ENCODE results near the gene ITIH4. TPM values are rescaled to one million over a fixed set of nuclear protein-coding genes. Genes with fewer than 3 reads are reported as not detected.

ITIH4 gene
- total RNA-seq (3.3 TPM), polyA plus RNA-seq (5.0 TPM)

DNA sequence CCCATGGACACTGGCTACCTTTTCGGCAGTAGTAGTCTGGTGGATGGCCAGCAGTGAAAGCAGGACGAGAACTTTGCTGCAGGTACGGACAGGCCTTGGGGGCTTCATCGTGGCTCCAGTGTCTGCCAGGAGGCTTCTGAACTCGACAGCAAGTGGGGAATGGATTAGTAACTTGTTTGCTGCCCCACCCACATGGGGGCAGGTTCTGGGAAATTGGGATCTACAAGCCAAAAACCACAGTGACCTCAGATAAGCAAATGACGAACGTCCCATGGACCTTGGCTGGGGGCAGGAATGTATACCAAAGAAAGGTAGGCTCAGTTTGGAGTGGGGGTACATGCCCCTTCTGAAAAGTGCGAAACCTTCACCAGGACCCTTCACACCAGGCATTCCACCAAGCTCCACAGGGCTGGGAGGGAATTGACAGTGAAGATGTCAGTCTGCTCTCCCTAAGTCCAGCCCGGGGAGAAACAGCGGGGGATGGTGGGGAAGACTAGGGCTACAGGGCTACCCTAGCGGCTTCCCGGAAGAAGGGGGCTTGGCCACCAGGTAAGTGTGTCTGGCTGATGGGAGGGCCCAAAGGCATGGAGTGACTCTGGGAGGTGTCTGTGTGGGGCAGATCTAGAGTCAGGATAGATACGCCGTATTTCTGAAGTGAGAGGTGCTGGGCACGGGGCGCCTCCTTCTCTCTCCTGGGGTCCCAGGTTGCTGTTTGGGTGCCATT lies at the start of gene ITIH4:
Gene ITIH4, minus strand, starts transcription at position 138 of the 724 bp plus-strand sequence. Its CDS starts 30 bp downstream, at position 108.
- no peak for DNase-seq (ENCODE audit: extremely low spot score)
- 81% methylated on average over 16 of the region's 16 CpGs for WGBS
- Histone ChIP-seq H3K27ac (ENCODE audit: low read depth) (no peak within 1 kb of the TSS), H3K4me3 (ENCODE audit: low read depth, low read length) (no peak within 1 kb of the TSS), H3K4me1 (ENCODE audit: insufficient read depth) (no peaks in the 10 kb centered on the region), H3K36me3 (ENCODE audit: insufficient read depth) (no peaks in the 10 kb centered on the region)

DNA sequence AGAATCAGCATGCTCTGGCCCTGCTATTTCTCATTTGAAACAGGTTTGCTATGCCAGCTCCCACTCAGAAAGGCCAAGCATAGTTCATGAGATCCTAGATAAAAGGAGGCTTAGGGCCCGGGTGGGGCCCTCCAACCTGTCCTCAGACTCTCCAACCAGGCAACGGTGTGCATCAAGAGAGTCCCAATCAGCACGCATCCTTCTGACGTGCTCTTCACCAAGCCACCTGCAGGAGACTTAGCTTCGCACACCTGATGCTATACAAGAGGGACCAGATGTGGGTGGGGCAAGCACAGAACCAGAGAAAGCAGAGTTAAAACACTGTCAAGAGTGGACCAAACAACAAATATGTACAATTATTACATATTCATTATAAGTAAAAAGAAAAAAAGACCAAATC lies 49.6 kb upstream of the ITIH4 start:
- 92% methylated on average over 5 of the region's 5 CpGs for WGBS
- DNase-seq (ENCODE audit: extremely low spot score) = no peak
- Histone ChIP-seq H3K4me1 (ENCODE audit: insufficient read depth) (no peaks in the 10 kb centered on the region), H3K4me3 (ENCODE audit: low read depth, low read length) (no peak overlapping the region), H3K36me3 (ENCODE audit: insufficient read depth) (no peaks in the 10 kb centered on the region), H3K27ac (ENCODE audit: low read depth) (no peak overlapping the region)

DNA sequence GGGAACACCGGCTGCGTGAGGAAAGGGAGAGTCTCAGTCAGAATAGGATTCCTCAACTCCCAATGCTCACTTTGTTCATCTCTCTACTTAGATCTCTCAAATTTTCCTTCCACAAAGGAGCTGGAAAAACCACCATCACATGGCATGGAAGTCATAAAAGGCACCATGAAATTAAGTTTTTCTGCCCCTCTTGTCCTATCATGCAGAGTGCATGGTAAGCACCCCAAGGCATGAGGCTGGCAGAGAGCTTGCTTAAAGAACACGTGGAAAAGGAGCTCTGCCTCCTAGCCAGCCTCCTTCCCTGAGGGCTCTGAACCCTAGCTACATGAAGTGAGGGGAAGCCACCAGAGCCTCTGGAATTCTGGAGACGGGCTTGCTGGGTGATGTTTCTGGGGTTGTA lies 49.1 kb upstream of the ITIH4 start:
- WGBS = 91% methylated on average over 4 of the region's 4 CpGs

DNA sequence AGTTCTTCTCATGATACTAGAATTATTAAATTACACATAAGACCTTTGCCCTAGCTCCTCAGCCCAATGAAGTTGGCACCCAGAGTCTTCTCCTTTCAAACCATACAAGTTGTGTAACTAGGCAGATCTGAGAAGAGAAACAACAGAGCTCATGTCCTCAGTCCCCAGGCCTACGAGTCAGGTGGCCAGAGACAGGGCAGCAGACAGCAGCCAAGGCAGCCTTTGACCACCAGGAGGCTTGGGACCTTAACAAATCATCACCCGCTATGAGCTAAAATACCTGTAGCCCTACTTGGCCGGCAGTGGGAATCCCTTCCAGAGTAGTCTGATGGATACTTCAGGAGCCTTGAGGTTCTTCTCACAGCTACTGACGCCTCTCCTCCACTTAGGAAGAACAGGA lies 48.6 kb upstream of the ITIH4 start:
- no peak for DNase-seq (ENCODE audit: extremely low spot score)
- Histone ChIP-seq H3K36me3 (ENCODE audit: insufficient read depth) (no peaks in the 10 kb centered on the region), H3K4me3 (ENCODE audit: low read depth, low read length) (no peak overlapping the region), H3K27ac (ENCODE audit: low read depth) (no peak overlapping the region), H3K4me1 (ENCODE audit: insufficient read depth) (no peaks in the 10 kb centered on the region)
- 94% methylated on average over 4 of the region's 4 CpGs for WGBS

More for the DNA sequence above, 49.1 kb upstream of the ITIH4 start:
- no peaks in the 10 kb centered on the region for H3K36me3 ChIP-seq (ENCODE audit: insufficient read depth)
- no peak overlapping the region for H3K27ac ChIP-seq (ENCODE audit: low read depth)
- H3K4me1 ChIP-seq (ENCODE audit: insufficient read depth) = no peaks in the 10 kb centered on the region
- no peak overlapping the region for H3K4me3 ChIP-seq (ENCODE audit: low read depth, low read length)
- DNase-seq (ENCODE audit: extremely low spot score) = no peak

- H3K27ac ChIP-seq (ENCODE audit: low read depth) = no peak overlapping the region
- no peak overlapping the region for H3K4me3 ChIP-seq (ENCODE audit: low read depth, low read length)
- WGBS = 98% methylated on average over 3 of the region's 3 CpGs
- DNase-seq (ENCODE audit: extremely low spot score) = no peak
- H3K4me1 ChIP-seq (ENCODE audit: insufficient read depth) = no peaks in the 10 kb centered on the region
- no peaks in the 10 kb centered on the region for H3K36me3 ChIP-seq (ENCODE audit: insufficient read depth)
Observed at GRCh38 chr3:52877085-52877484, 46.6 kb upstream of the ITIH4 start.

DNA sequence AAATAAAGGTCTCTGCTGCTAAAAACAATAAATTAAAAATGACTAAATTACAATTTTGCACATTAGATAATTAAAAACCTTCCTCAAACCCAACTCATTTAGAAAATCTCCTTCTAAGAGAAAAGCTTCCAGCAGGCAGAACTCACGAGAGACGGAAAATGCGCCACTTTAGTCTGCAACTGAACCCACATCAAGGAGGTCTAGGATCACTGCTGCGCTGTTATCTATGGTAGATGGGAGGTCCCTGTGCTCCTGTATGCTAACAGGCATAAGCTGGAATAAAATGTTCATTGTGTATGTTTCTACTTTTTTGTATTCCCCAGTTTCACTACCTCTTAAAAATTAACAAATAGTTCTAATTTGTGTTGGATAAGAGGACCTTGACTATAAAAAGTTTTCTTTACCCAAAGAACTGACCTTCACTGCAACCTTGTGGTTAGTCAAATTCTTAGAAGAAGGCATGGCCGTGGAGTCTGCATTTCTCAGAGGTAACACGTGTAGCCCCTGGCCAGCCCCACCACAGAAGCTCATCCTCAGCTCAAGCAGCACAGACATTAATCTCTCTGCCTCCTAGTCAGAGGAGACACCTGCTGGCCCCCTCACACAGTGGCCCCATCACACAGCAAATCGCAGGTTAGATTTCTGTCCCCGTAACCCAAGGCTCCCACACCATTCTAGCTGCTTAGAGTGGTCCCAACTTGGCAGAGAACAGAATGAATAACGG lies 44.6 kb upstream of the ITIH4 start:
- no peaks in the 10 kb centered on the region for H3K4me1 ChIP-seq (ENCODE audit: insufficient read depth)
- WGBS = 88% methylated on average over 9 of the region's 9 CpGs
- H3K4me3 ChIP-seq (ENCODE audit: low read depth, low read length) = no peak overlapping the region
- H3K36me3 ChIP-seq (ENCODE audit: insufficient read depth) = no peaks in the 10 kb centered on the region
- no peak overlapping the region for H3K27ac ChIP-seq (ENCODE audit: low read depth)
- DNase-seq (ENCODE audit: extremely low spot score) = no peak

GRCh38 chr3:52874160-52874701 lies 43.8 kb upstream of the ITIH4 start:
- H3K36me3 ChIP-seq (ENCODE audit: insufficient read depth) = no peaks in the 10 kb centered on the region
- no peak overlapping the region for H3K4me3 ChIP-seq (ENCODE audit: low read depth, low read length)
- H3K4me1 ChIP-seq (ENCODE audit: insufficient read depth) = no peaks in the 10 kb centered on the region
- 77% methylated on average over 5 of the region's 5 CpGs for WGBS
- no peak for DNase-seq (ENCODE audit: extremely low spot score)
- H3K27ac ChIP-seq (ENCODE audit: low read depth) = no peak overlapping the region

- 76% methylated on average over 8 of the region's 8 CpGs for WGBS
- H3K36me3 ChIP-seq (ENCODE audit: insufficient read depth) = no peaks in the 10 kb centered on the region
- no peaks in the 10 kb centered on the region for H3K4me1 ChIP-seq (ENCODE audit: insufficient read depth)
- no peak for DNase-seq (ENCODE audit: extremely low spot score)
- H3K4me3 ChIP-seq (ENCODE audit: low read depth, low read length) = no peak overlapping the region
- H3K27ac ChIP-seq (ENCODE audit: low read depth) = no peak overlapping the region
Observed at GRCh38 chr3:52873433-52874159, 43.1 kb upstream of the ITIH4 start.

GRCh38 chr3:52872245-52872644 lies 41.8 kb upstream of the ITIH4 start:
- no peak overlapping the region for H3K4me3 ChIP-seq (ENCODE audit: low read depth, low read length)

DNA sequence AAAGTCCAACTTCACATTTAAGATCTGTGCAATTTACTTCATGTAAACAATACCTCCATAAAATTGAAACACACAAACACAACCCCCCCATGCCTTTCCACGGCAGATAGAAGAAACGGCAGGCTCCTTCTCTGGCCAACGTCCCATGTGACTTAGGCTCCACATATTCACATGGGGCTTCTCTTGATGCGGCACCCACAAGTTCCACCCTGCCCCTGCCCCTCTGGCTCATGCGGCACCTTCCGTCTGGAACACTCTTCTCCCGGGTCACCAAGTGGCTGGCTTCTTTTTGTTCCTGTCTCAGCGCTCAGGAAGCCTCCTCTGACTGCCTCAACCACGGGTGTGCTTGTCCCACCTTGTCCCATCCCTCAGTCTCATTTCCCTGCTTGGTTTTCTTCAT lies 41.3 kb upstream of the ITIH4 start:
- DNase-seq (ENCODE audit: extremely low spot score) = no peak
- Histone ChIP-seq H3K36me3 (ENCODE audit: insufficient read depth) (no peaks in the 10 kb centered on the region), H3K27ac (ENCODE audit: low read depth) (no peak overlapping the region), H3K4me3 (ENCODE audit: low read depth, low read length) (no peak overlapping the region), H3K4me1 (ENCODE audit: insufficient read depth) (no peaks in the 10 kb centered on the region)
- WGBS = 76% methylated on average over 9 of the region's 9 CpGs

More at GRCh38 chr3:52872245-52872644, 41.8 kb upstream of the ITIH4 start:
- no peak overlapping the region for H3K27ac ChIP-seq (ENCODE audit: low read depth)
- 80% methylated on average over 3 of the region's 3 CpGs for WGBS
- no peak for DNase-seq (ENCODE audit: extremely low spot score)
- no peaks in the 10 kb centered on the region for H3K4me1 ChIP-seq (ENCODE audit: insufficient read depth)
- no peaks in the 10 kb centered on the region for H3K36me3 ChIP-seq (ENCODE audit: insufficient read depth)

DNA sequence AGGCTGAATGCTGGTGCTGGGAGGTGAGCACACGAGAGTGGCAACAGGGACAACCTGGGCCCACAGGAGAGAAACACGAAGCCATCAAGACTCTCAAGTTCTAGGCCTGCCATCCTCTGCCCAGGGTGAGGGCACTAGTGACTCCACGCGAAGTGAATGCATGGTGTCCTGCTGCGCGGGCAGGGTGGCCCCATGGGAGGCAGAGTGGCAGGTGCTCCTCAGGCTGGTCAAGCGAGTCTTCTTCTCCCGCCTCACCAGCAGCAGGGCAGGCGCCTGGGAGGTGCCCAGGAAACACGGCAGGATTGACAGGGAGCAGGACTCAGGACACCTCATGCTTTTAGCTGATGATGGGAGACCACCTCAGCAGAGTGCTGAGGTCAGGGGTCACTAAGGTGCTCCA lies 40.0 kb upstream of the ITIH4 start:
- Histone ChIP-seq H3K36me3 (ENCODE audit: insufficient read depth) (no peaks in the 10 kb centered on the region), H3K4me3 (ENCODE audit: low read depth, low read length) (no peak overlapping the region), H3K4me1 (ENCODE audit: insufficient read depth) (no peaks in the 10 kb centered on the region), H3K27ac (ENCODE audit: low read depth) (no peak overlapping the region)
- DNase-seq (ENCODE audit: extremely low spot score) = no peak
- WGBS = 96% methylated on average over 10 of the region's 10 CpGs

DNA sequence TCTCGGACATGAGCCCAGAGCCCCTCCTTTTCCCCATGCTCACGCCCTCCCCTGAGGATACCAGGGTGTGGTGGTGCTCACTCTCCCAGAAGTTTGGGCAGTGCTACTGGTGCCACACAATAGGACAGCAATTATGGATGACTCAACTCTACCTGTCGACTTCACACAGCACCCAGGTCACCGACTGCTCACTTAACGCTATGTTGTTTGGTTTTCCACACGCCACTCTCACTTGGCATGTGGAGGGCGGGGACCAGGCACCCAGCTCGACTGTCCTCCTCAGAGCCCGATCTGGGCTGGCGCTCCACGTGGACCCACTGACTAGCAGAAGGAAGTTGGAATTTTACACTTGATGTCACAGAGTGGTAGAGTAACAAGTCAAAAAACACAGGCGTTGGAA lies 36.0 kb upstream of the ITIH4 start:
- H3K4me3 ChIP-seq (ENCODE audit: low read depth, low read length) = no peak overlapping the region
- H3K4me1 ChIP-seq (ENCODE audit: insufficient read depth) = no peaks in the 10 kb centered on the region
- H3K36me3 ChIP-seq (ENCODE audit: insufficient read depth) = no peaks in the 10 kb centered on the region
- H3K27ac ChIP-seq (ENCODE audit: low read depth) = no peak overlapping the region
- 95% methylated on average over 12 of the region's 12 CpGs for WGBS
- DNase-seq (ENCODE audit: extremely low spot score) = no peak

DNA sequence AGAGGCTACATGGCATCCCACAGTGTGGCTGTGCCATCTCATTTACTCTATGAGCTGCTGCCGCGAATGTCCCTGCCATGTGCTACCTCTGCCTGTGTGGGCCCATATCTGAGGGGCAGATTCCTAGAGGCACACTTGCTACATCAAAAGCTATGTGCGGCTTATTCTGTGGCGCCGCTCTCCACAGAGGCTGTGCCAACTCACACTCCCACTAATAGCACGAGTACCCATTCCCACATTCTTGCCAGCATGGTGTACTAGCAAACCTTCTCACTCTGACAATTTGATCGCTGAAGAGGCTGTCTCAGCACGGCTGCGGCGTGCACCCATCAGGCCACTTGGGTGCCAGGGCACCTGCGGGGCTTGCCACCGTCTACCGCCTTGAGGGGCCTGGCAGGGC lies 35.5 kb upstream of the ITIH4 start:
- WGBS = 98% methylated on average over 13 of the region's 13 CpGs
- Histone ChIP-seq H3K4me3 (ENCODE audit: low read depth, low read length) (no peak overlapping the region), H3K36me3 (ENCODE audit: insufficient read depth) (no peaks in the 10 kb centered on the region), H3K27ac (ENCODE audit: low read depth) (no peak overlapping the region), H3K4me1 (ENCODE audit: insufficient read depth) (no peaks in the 10 kb centered on the region)
- no peak for DNase-seq (ENCODE audit: extremely low spot score)

GRCh38 chr3:52860424-52860768 lies 29.9 kb upstream of the ITIH4 start:
- WGBS = 74% methylated on average over 8 of the region's 8 CpGs
- H3K4me3 ChIP-seq (ENCODE audit: low read depth, low read length) = no peak overlapping the region
- H3K4me1 ChIP-seq (ENCODE audit: insufficient read depth) = no peaks in the 10 kb centered on the region
- no peak overlapping the region for H3K27ac ChIP-seq (ENCODE audit: low read depth)
- H3K36me3 ChIP-seq (ENCODE audit: insufficient read depth) = no peaks in the 10 kb centered on the region
- DNase-seq (ENCODE audit: extremely low spot score) = no peak

All from urinary bladder (tissue), 4 donors.